ENCODE measurements around the gene HSD17B4.
A peak's percentile ranks its signal among the peaks of the same experiment; 100 is the strongest.
"Not testable (repeated sequence)": the region's sequence is repeated elsewhere in the genome, so short reads cannot be mapped to it uniquely, and the experiment has no call there.

Gene HSD17B4

DNA sequence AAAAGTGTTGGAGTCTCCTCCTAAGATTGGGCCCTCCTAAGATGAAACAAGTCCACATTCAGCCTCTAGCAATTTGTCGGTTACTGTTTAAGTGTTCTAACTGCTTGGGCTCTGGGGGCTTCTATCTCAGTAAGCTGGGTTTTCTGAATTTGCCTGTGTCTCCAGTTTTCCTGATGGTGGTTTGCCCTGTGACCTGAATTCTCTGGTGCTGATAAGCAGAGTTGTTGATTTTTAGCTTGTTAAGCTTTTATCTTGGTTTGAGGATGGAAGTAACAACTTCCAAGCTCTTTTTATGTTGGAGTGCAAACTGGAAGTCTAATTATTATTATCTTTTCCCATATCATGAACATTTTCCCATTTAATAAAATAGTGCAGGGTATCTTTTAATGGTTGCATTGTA is 30.9 kb downstream of the HSD17B4 start:
- DNase-seq (ENCODE audit: low read depth, low spot score): no peak

DNA sequence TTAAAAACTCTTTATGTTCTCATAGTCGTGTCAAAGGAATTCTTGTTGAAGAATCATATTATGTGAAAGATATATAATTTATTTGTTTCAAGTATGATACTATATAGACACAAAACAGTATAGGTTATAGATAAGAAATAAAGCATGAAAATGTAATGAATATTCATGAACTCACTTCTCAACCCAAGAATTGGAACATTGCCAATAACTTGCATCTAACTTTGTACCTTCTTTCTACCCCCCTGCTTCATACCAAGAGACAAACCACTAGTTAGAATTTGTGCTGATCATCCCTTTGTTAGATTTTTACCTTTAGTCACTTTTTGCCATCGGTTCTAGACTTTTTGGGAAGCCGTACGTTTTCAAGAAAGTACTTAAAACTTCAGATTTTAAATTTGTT is 32.6 kb downstream of the HSD17B4 start:
- DNase-seq (ENCODE audit: low read depth, low spot score): no peak

DNA sequence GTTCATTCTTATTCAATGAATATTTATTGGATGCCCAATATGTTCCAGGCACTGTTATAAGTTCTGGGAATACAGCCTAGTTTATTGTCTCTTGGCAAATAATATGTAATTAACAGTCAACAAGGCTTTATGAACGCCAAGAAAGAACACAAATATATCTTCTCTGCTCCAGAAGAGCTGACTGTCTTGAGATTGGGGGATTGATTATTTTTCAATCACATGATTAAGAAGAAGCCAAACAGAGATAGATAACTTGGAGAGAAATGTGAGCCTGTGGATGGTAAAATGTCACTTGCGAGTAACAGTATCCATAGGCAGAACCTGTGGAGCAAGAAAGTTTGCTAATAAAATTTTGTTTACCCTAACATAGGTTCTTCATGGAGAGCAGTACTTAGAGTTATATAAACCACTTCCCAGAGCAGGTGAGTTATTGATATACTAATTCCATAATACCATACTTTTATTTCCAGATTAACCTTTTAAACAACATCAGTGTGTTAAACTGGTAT is 49.4 kb downstream of the HSD17B4 start:
- no peak for DNase-seq (ENCODE audit: low read depth, low spot score)

DNA sequence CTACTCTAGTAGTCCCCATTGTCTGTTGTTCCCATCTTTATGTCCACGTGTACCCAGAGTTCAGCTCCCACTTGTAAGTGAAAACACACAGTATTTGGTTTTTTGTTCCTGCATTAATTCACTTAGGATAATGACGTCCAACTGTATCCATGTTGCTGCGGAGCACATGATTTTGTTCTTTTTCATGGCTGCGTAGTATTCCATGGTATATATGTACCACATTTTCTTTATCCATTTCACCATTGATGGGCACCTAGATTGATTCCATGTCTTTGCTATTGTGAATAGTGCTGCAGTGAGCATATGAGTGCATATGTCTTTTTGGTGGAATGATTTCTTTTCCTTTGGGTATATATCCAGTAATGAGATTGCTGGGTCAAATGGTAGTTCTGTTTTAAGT is 51.6 kb downstream of the HSD17B4 start:
- not testable (repeated sequence) for DNase-seq (ENCODE audit: low read depth, low spot score)

DNA sequence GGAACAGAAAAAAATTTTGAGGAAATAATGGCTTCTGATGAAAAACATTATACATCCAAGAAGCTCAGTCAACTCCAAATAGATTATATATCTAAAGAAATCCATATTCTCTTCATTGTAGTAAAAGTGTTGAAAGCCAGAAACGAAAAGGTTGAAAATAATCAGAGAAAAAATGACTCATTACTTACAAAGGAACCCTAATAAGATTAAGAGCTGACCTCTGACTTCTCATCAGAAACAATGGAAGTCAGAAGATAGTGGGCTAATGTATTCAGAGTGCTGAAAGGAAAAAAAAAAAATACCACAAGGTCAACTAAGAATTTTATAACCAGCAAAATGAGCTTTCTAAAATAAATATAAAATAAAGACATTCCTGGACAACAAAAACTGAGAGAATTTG is 60.0 kb downstream of the HSD17B4 start:
- no peak for DNase-seq (ENCODE audit: low read depth, low spot score)

DNA sequence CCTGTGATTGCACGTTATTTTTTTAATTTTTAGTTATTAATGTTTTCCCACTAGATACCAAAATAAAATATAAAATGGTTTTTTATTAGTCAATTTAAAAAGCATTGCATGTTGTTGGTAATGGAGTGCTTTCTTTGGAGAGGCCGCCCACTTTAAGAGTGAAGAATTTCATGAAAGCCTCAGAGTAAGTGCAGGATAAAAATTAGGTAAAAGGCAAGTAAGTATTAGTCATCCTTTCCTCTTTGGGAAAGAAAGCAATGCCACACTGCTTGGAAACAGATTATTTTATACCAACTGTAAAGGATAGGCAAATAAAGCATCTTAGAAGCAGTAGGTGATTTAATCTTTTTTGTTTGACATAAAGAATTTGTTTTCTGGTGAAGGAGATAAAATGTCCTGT is 62.9 kb downstream of the HSD17B4 start:
- DNase-seq (ENCODE audit: low read depth, low spot score): peak; percentile 4

DNA sequence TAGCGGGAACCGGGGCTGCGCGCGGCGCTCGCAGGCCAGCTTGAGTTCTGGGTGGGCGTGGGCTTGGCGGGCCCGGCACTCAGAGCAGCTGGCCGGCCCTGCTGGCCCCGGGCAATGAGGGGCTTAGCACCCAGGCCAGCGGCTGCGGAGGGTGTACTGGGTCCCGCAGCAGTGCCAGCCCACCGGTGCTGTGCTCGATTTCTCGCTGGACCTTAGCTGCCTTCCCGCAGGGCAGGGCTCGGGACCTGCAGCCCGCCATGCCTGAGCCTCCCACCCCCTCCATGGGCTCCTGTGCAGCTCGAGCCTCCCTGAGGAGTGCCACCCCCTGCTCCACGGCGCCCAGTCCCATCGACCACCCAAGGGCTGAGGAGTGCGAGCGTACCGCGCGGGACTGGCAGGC is 64.8 kb downstream of the HSD17B4 start:
- not testable (repeated sequence) for DNase-seq (ENCODE audit: low read depth, low spot score)

DNA sequence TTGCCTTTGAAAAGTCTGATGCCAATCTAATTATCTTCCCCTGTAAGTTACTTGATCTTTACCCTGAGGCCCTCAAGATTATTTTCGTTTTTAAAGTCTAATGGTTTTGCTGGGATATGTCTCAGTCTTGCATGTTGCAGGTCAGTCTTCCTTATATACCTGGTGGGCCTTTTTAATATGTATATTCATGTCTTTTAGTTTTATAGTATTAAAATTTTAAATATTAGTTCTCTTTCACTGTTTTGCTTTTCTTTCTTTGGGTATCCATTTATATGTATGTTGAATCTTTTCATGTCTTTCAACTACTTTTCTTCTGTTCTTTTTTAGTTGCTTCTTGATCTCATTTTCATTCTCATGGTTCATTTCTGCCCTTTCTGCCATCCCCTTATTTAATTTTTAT is 68.9 kb downstream of the HSD17B4 start:
- DNase-seq (ENCODE audit: low read depth, low spot score): no peak

DNA sequence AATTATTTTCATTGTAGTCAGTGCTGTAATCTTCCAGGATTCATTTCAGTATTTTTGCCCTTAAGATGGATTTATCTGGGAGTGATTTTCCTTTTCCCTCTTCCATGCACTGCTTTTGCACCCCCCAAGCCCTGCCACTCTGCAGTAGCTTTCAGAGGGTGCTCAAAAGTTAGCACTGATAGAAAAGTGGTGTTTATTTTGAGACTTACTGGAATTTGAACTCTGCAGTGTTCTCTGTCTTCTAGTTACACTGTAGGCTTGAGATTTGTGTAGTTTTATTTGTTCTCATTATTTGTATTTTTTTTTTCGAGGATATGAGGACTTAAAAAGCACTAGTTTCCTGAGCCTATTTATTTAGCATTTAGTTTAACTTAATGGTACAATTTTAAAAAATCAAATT is 70.5 kb downstream of the HSD17B4 start:
- no peak for DNase-seq (ENCODE audit: low read depth, low spot score)

DNA sequence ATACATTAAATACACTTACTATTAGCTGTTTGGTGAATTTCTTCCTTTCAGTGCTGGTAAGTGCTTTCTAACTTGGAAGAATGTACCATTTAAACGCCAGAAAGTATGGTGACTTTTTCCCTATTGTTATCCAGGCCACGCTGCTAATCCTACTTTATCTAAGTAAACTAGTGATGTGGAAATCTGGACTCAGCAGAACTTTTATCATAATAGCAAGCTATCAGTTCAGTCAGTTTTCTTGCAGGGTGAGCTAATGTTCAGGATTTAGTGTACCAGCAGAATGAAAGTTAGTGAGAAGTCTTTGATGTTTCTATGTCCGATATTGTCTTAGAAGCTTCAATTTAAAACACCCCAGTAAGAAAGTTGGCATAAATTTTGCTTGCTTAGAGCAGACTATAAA is 72.2 kb downstream of the HSD17B4 start:
- DNase-seq (ENCODE audit: low read depth, low spot score): no peak

DNA sequence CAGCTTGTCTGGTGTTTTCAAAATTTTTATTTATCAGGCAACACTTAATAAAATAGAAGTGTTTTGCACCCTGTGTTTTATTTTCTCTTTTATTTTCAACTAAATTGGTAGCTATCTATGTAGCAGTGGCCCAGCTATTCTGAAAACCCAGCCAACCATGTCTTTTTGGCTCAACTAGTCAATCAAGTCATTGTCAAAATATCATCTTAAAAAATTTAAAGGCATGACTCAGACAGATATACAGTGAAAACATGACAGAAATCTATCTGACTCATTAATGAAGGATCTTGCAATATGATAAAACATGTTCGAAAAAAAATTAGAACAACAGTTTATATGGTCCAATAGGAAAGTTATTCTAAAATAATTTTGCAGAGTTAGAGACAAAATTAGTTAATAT is 75.1 kb downstream of the HSD17B4 start:
- DNase-seq (ENCODE audit: low read depth, low spot score): no peak

DNA sequence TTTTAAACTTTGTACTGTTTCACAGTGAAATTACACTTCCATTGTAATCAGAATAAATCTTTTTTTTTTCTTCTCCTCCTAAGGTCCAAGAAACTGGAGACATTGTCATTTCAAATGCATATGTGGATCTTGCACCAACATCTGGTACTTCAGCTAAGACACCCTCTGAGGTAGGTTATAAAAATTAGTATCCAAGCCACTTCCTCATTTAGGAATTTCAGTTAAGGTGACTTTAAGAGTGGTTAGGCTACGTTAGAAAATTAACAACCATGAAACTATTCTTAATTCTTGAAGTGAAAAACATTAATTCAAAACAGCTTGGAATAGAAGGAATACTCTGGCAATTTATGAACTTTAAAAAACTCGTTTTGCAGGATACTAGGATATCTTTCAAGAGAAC is 77.5 kb downstream of the HSD17B4 start:
- no peak for DNase-seq (ENCODE audit: low read depth, low spot score)

DNA sequence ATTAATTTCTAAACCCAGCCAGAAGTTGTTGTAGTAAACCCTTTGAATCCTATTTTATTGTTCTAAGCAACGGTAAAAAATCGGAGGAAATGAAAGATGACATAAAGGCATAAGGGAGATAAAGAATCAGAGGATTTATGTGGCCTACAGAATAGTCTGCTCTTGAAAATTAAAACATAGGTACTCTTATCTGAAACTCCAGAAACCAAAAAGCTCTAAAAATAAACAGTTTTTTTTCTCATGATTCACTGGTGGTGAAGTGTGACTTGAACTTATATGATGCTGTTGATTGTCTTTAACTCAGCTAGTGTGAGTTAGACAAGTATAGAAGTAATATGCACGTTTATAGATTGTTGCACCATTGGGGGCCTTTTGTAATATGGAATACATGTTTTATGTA is 80.3 kb downstream of the HSD17B4 start:
- no peak for DNase-seq (ENCODE audit: low read depth, low spot score)

DNA sequence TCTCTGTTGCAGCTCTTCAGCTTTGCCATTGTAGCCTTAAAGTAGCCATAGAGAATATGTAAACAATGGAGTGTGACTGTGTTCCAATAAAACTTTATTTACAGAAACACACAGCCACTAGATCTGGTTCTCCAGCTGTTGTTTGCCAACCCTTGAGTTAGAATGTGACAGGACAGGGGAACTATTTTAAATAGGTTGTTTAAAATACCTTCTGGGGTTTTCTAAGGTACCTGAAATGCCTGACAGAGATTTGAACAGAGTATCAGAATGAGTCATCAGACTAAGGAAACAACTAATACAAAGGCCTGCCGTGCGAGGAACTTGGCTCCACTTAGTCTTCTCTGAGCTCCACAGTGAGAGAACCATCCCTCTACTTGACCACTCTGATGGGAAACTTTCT is 85.4 kb downstream of the HSD17B4 start:
- no peak for DNase-seq (ENCODE audit: low read depth, low spot score)

DNA sequence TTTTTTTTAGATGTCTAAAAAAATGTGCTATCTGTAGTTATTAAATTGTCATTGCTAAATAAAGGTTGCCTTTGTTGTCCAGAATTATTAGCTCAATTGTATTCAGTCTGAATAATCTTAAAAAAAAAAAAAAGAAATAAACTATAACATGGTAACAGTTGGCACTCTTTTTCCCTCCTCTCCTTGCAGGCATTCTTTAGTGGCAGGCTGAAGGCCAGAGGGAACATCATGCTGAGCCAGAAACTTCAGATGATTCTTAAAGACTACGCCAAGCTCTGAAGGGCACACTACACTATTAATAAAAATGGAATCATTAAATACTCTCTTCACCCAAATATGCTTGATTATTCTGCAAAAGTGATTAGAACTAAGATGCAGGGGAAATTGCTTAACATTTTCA is 89.4 kb downstream of the HSD17B4 start:
- no peak for DNase-seq (ENCODE audit: low read depth, low spot score)

DNA sequence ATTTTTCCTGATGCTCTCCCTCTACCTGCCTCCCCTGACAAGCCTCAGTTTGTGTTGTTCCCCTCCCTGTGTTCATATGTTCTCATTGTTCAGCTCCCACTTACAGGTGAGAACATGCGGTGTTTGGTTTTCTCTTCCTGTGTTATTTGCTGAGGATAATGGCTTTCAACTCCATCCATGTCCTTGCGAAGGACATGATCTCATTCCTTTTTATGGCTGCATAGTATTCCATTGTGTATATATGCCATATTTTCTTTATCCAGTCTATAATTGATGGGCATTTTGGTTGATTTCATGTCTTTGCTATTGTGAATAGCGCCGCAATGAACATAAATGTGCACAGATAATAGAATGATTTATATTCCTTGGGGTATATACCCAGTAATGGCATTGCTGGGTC is 99.5 kb downstream of the HSD17B4 start:
- no peak for DNase-seq (ENCODE audit: low read depth, low spot score)

DNA sequence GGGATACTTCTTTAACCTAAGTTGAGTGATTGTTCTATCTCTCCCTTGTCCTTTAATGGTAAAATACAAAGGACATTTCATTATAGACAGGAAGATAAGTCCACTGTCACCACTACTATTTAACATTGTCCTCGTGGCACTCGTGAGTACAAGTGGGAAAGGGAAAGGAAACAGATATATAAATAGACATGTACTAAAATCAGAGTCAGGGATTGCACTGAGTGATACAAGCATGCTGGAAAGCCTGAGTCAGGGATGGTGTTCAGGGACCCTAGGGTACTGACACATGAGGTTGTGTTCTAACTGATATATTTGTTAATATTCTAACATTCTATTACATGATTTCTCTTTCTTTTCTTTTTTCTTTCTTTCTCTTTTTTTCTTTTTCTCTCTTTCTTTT is 102.3 kb downstream of the HSD17B4 start:
- DNase-seq (ENCODE audit: low read depth, low spot score): no peak

DNA sequence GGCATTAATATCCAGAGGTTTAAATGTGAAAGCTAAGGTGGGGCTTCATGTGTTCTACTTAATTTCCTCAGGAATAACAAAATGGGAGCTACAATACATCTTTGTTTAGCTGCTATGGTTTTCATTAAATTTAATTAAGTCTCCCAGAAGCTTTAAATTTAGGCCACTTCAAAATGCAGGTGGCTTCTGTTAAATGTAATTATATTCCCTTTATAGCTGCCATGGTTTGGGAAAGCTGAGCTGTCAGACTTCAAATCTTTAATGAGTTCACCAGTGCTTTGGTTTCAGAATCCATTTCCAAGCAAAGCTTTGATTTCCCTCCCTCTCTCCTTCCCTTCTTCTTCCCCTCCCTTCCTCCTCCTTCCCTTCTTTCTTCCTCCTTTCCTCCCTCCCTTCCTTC is 118.6 kb downstream of the HSD17B4 start:
- DNase-seq (ENCODE audit: low read depth, low spot score): no peak

DNA sequence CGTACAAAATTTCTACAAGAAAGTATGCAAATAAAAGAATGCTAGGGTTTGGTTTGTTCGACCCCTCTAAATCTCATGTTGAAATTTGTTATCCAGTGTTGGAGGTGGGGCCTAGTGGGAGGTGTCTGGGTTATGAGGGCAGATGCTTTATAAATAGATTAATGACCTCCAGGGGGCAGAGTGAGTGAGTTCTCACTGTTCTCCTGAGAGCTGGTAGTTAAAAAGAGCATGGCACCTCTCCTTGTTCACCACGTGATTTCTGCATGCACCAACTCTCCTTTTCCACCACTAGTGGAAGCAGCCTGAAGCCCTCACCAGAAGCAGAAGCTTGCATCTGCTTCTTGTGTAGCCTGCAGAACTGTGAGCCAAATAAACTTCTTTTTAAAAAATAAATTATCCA is 126.6 kb downstream of the HSD17B4 start:
- DNase-seq (ENCODE audit: low read depth, low spot score): no peak

DNA sequence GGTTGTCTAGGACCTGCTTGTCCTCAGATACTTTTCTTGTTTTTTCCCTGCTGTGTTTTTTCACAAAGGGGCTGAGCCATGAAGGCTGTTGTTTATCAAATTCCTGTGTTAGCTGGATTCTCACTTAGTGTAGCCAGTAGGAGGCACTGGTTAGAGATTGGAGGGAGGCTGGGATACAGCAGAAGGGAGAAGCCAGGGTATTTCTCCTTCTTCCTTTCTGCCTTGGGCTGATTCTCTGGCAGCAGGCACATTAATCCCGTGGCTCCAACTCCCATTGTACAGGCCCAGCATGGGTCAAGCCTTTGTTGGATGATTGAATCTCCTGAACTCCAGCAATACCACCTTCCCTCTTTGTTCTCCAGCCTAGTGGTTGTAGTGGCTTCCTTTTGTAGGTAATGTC is 130.7 kb downstream of the HSD17B4 start:
- DNase-seq (ENCODE audit: low read depth, low spot score): no peak

DNA sequence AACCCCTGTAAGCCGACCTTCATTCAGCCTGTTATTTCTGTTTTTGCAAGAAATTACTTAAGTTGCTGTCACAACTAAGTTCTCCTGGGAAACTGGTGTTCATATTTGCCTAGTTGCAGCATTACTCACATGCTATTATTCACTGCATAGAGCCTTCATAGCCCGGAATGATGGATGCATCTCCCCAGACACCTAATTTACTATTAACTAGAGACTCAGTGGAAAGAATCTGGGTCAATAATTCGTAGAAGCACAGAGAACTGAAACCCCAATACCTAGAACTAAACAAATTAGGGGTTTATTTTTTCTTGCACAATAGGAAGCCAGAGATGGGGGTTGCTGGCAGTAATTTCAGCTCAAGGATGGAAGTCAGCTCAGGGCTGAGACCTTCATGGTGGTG is 131.4 kb downstream of the HSD17B4 start:
- DNase-seq (ENCODE audit: low read depth, low spot score): no peak

Data from smooth muscle cell of the brain vasculature (primary cell).